ENCODE data around the gene DGCR2. TPM values are rescaled to one million over a fixed set of nuclear protein-coding genes. Genes with fewer than 3 reads are reported as not detected.
A peak's percentile ranks its signal among the peaks of the same experiment; 100 is the strongest.

DGCR2 gene
- total and polyA plus RNA-seq, 9 donors, result 35.4 to 62.2 (median 53.0) TPM

GRCh38 chr22:19109198-19110063, 12.8 kb downstream of the DGCR2 start:
- H3K27ac ChIP-seq (ENCODE audit: low read length), result no peak overlapping the region
- peaks cover 6% of the 10 kb centered on the region for H3K36me3 ChIP-seq (ENCODE audit: control insufficient read depth, insufficient read depth, low read length)
- peaks cover 42% of the 10 kb centered on the region for H3K4me1 ChIP-seq (ENCODE audit: control insufficient read depth, insufficient read depth, low read length)
- WGBS (ENCODE audit: insufficient coverage), result 45% methylated on average over 4 of the region's 7 CpGs
- DNase-seq, result no peak
- H3K27me3 ChIP-seq (ENCODE audit: control insufficient read depth, insufficient read depth, low read length), result no peaks in the 10 kb centered on the region
- H3K4me3 ChIP-seq (ENCODE audit: low read length), result no peak overlapping the region
- H3K9me3 ChIP-seq (replicated peaks; ENCODE audit: control insufficient read depth, low read depth, low read length), result no peaks in the 10 kb centered on the region

GRCh38 chr22:19108807-19109197, 13.4 kb downstream of the DGCR2 start:
- DNase-seq, result no peak
- H3K4me1 ChIP-seq (ENCODE audit: control insufficient read depth, insufficient read depth, low read length), result peaks cover 43% of the 10 kb centered on the region
- no peak overlapping the region for H3K4me3 ChIP-seq (ENCODE audit: low read length)
- no peaks in the 10 kb centered on the region for H3K9me3 ChIP-seq (replicated peaks; ENCODE audit: control insufficient read depth, low read depth, low read length)
- H3K27me3 ChIP-seq (ENCODE audit: control insufficient read depth, insufficient read depth, low read length), result no peaks in the 10 kb centered on the region
- peaks cover 6% of the 10 kb centered on the region for H3K36me3 ChIP-seq (ENCODE audit: control insufficient read depth, insufficient read depth, low read length)
- H3K27ac ChIP-seq (ENCODE audit: low read length), result no peak overlapping the region
- no CpG with 5 or more reads among the region's 3 CpGs for WGBS (ENCODE audit: insufficient coverage)

- Histone ChIP-seq H3K27me3 (ENCODE audit: control insufficient read depth, insufficient read depth, low read length) (no peaks in the 10 kb centered on the region), H3K4me3 (ENCODE audit: low read length) (no peak overlapping the region), H3K27ac (ENCODE audit: low read length) (peak overlapping the region; percentile 48), H3K4me1 (ENCODE audit: control insufficient read depth, insufficient read depth, low read length) (peaks cover 45% of the 10 kb centered on the region), H3K36me3 (ENCODE audit: control insufficient read depth, insufficient read depth, low read length) (peaks cover 3% of the 10 kb centered on the region), H3K9me3 (replicated peaks; ENCODE audit: control insufficient read depth, low read depth, low read length) (no peaks in the 10 kb centered on the region)
- WGBS (ENCODE audit: insufficient coverage), result no CpG with 5 or more reads among the region's 8 CpGs
- peak; percentile 53 for DNase-seq
These were observed 14.5 kb downstream of the DGCR2 start for GRCh38 chr22:19107730-19108074.

GRCh38 chr22:19106886-19107729, 15.1 kb downstream of the DGCR2 start:
- H3K4me1 ChIP-seq (ENCODE audit: control insufficient read depth, insufficient read depth, low read length), result peaks cover 45% of the 10 kb centered on the region
- no peaks in the 10 kb centered on the region for H3K27me3 ChIP-seq (ENCODE audit: control insufficient read depth, insufficient read depth, low read length)
- peak overlapping the region; percentile 1 for H3K27ac ChIP-seq (ENCODE audit: low read length)
- WGBS (ENCODE audit: insufficient coverage), result 38% methylated on average over 1 of the region's 3 CpGs
- H3K9me3 ChIP-seq (replicated peaks; ENCODE audit: control insufficient read depth, low read depth, low read length), result no peaks in the 10 kb centered on the region
- H3K4me3 ChIP-seq (ENCODE audit: low read length), result no peak overlapping the region
- DNase-seq, result no peak
- peaks cover 3% of the 10 kb centered on the region for H3K36me3 ChIP-seq (ENCODE audit: control insufficient read depth, insufficient read depth, low read length)

DNA sequence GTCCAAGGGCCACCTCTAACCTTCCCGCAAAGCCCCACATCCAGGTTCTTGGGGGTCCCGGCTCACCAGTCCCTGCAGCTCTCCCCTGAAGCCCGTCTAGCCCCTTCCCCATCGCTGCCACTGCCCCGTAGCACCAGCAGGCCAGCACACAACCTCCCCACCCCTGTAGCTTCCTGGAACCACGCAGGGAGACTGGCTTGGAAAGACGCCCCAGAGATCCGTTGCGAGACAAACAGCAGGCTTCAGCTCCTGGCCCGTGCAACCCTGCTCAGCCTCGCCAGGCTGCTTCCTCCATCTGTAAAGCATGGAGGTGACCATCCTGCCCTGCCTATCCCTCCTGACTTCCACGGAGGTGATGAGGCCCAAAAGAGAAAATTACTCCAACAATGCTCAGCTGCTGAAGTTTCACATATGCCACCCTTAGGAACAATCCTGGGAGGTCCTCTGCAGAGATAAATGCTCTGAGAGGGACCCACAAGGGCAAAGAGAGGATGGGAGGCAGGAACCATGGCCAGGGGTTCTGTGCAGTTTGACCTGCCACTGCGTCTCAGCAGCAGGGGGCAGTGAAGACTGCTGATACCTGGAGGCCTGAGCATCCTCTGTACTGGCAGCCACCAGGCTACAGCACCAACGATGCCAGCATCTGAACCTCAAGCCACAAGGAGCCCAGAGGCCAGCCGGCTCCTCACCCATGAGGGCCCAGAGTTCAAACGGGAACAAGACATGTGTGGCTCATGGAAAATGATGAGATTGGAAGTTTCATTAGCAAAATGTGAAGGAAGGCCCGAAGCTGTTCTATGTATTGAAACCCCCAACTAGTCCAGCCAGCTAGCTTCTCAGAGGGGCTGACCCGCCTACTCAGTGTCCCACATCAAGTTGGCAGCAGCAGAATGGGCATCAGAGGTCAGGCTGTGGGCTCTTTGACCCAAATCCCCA, 16.1 kb downstream of the DGCR2 start:
- H3K27ac ChIP-seq (ENCODE audit: low read length), result no peak overlapping the region
- DNase-seq, result no peak
- H3K27me3 ChIP-seq (ENCODE audit: control insufficient read depth, insufficient read depth, low read length), result no peaks in the 10 kb centered on the region
- no peak overlapping the region for H3K4me3 ChIP-seq (ENCODE audit: low read length)
- H3K9me3 ChIP-seq (replicated peaks; ENCODE audit: control insufficient read depth, low read depth, low read length), result no peaks in the 10 kb centered on the region
- 67% methylated on average over 17 of the region's 18 CpGs for WGBS (ENCODE audit: insufficient coverage)
- H3K4me1 ChIP-seq (ENCODE audit: control insufficient read depth, insufficient read depth, low read length), result peaks cover 45% of the 10 kb centered on the region
- H3K36me3 ChIP-seq (ENCODE audit: control insufficient read depth, insufficient read depth, low read length), result no peaks in the 10 kb centered on the region

DNA sequence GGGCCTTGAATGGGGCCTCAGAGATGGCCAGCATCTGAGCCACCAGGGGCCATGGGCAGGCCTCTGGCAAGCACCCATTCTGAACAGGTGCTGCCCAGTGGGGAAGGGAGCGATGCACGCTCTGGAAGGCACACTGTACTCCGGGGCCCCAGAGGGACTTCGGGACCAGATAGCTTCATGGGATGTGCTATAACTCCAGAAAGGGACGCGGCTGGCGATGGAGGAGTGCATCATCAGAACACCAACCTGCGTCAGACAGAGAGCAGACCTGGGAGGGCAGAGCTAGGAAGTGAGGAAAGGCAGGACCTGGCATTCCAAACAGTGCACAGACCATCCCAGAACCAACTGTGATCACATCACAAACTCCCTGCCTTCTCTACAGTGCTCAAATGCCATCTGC, 16.8 kb downstream of the DGCR2 start:
- Histone ChIP-seq H3K9me3 (replicated peaks; ENCODE audit: control insufficient read depth, low read depth, low read length) (no peaks in the 10 kb centered on the region), H3K36me3 (ENCODE audit: control insufficient read depth, insufficient read depth, low read length) (no peaks in the 10 kb centered on the region), H3K27ac (ENCODE audit: low read length) (no peak overlapping the region), H3K4me1 (ENCODE audit: control insufficient read depth, insufficient read depth, low read length) (peaks cover 45% of the 10 kb centered on the region), H3K4me3 (ENCODE audit: low read length) (no peak overlapping the region), H3K27me3 (ENCODE audit: control insufficient read depth, insufficient read depth, low read length) (no peaks in the 10 kb centered on the region)
- WGBS (ENCODE audit: insufficient coverage), result 94% methylated on average over 6 of the region's 8 CpGs
- DNase-seq, result no peak

- Histone ChIP-seq H3K9me3 (replicated peaks; ENCODE audit: control insufficient read depth, low read depth, low read length) (no peaks in the 10 kb centered on the region), H3K27me3 (ENCODE audit: control insufficient read depth, insufficient read depth, low read length) (no peaks in the 10 kb centered on the region), H3K4me3 (ENCODE audit: low read length) (no peak overlapping the region), H3K27ac (ENCODE audit: low read length) (peak overlapping the region; percentile 69), H3K4me1 (ENCODE audit: control insufficient read depth, insufficient read depth, low read length) (peaks cover 45% of the 10 kb centered on the region), H3K36me3 (ENCODE audit: control insufficient read depth, insufficient read depth, low read length) (no peaks in the 10 kb centered on the region)
- 39% methylated on average over 3 of the region's 5 CpGs for WGBS (ENCODE audit: insufficient coverage)
- peak; percentile 48 for DNase-seq
These were observed 18.1 kb downstream of the DGCR2 start for GRCh38 chr22:19103880-19104821.

DNA sequence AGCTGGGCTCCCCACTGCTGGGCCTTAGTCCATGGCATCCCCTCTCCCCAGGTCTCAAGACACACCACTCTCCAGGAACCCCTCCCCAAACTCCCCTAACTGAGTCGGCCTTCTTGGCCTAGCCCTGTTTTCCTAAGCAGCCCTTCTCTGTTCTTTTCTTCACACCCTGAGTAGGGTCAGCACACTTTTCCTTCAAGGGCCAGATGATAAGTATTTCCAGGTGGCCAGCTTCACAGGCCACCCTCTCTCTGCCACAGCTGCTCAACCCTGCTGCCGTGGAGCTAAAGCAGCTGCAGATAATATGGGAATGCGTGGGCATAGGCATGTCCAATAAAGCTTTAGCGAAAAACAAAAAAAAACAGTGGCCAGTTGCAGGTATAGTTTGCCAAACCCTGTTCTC, 24.1 kb downstream of the DGCR2 start:
- peak; percentile 53 for DNase-seq
- Histone ChIP-seq H3K36me3 (ENCODE audit: control insufficient read depth, insufficient read depth, low read length) (peaks cover 6% of the 10 kb centered on the region), H3K27me3 (ENCODE audit: control insufficient read depth, insufficient read depth, low read length) (no peaks in the 10 kb centered on the region), H3K27ac (ENCODE audit: low read length) (no peak overlapping the region), H3K4me3 (ENCODE audit: low read length) (no peak overlapping the region), H3K4me1 (ENCODE audit: control insufficient read depth, insufficient read depth, low read length) (peaks cover 18% of the 10 kb centered on the region), H3K9me3 (replicated peaks; ENCODE audit: control insufficient read depth, low read depth, low read length) (no peaks in the 10 kb centered on the region)
- WGBS (ENCODE audit: insufficient coverage), result 40% methylated on average over 1 of the region's 4 CpGs

DNA sequence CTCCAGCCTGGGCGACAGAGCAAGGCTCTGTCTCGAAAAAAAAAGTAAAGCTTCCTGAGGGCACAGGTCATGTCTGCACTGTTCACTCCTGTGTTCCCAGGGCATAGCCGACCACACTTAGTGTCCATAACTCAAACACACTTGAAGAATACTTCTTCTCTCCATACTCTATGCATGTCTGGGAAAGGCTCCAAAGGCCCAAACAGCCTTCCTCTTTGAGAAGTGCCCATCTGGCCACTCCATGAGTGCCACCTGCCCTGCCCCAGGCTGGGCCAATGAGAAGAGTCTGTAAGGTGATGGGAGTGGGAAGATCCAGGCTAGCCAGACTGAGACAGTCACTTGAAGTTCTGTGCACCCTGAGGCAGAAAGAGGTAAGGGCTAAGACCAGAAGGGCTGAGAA, 24.7 kb downstream of the DGCR2 start:
- Histone ChIP-seq H3K27me3 (ENCODE audit: control insufficient read depth, insufficient read depth, low read length) (no peaks in the 10 kb centered on the region), H3K27ac (ENCODE audit: low read length) (no peak overlapping the region), H3K9me3 (replicated peaks; ENCODE audit: control insufficient read depth, low read depth, low read length) (no peaks in the 10 kb centered on the region), H3K4me1 (ENCODE audit: control insufficient read depth, insufficient read depth, low read length) (peaks cover 18% of the 10 kb centered on the region), H3K36me3 (ENCODE audit: control insufficient read depth, insufficient read depth, low read length) (peaks cover 6% of the 10 kb centered on the region), H3K4me3 (ENCODE audit: low read length) (no peak overlapping the region)
- no peak for DNase-seq
- WGBS (ENCODE audit: insufficient coverage), result 64% methylated on average over 3 of the region's 3 CpGs
